GM19324 (cell line): ENCODE results near the gene LTBR.

ENCODE experiments used
- ATAC-seq: cut with Tn5 transposase; IDR thresholded peaks from one replicate; pipeline ENCODE4 v1.9.1; 2021; ENCODE audit warnings: mild to moderate bottlenecking, moderate library complexity; ENCODE audit not compliant: unreplicated experiment, low FRiP score

LTBR gene

DNA sequence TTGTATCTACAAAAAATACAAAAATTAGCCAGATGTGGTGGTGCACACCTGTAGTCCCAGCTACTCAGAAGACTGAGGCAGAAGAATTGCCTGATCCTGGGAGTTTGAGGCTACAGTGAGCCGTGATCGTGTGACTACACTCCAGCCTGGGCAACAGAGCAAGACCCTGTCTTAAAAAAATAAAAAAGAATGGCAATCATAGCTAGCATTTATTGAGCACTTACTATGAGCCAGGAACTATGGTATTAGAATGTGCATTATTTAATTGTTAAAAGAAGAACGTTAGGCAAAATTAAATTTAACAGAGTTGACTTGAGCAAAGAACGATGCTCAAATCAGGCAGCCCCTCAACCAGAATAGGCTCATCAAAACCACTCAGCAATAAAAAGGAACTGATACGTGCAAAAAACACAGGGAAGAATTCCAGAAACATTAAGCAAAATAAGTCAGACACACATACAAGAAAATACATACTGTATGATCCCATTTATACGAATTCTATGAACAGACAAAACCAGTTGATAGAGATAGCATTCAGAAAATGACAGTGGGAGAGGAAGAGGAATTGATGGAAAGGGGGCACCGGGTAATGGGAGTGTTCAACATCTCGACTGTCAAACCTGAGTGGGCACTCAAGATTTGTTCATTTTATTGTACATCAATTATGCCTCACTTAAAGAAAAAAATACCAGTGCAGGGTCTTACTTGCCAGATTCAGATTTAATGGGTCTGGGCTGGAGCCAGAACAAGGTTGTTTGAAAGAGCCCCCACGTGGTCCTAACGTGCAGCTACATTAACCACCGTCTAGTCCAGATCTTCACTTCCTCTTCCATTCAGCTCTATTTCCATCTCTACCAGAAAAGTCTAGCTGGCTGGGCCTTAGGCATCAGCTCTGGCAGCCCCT lies 16.6 kb upstream of the LTBR start:
- ATAC-seq = no peak

DNA sequence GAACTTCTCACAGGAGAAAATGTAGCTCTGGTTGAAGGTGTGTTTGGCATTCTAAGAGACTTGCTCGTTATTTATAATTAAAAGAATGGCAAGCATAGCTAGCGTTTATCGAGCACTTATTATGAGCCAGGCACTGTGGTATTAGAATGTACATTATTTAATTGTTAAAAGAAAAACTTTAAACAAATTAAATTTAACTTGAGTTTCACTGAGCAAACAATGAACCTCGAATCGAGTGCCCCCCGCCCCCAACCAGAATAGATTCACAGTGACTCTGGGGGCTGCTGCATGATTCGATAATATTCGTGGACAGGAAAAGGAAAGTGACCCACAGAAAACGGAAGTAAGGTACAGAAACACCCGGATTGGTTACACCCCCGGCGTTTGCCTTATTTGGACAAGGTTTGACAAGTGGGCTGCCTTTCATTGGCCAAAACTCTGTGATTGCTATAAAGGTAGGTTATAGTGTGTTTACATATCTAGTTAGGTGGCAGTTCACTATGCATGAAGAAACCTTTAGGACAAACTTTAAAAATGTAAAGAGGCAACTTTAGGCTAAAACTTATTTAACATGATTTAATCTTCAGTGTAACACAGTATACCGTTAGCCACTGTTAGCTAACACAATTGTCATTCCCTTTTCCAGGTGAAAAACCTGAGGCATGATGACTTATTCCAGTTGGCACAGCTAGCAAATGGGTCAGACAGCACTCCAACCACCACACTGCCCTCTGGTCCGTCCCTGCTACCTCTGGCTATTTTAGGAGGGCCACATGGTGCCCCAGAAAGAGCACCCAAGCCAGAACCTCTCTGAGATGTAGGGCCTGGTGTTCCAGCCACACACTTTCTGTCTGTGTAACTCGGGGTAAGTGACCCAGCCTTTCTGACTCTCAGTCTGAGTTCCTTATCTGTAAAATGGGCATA lies 15.7 kb upstream of the LTBR start:
- no peak for ATAC-seq

DNA sequence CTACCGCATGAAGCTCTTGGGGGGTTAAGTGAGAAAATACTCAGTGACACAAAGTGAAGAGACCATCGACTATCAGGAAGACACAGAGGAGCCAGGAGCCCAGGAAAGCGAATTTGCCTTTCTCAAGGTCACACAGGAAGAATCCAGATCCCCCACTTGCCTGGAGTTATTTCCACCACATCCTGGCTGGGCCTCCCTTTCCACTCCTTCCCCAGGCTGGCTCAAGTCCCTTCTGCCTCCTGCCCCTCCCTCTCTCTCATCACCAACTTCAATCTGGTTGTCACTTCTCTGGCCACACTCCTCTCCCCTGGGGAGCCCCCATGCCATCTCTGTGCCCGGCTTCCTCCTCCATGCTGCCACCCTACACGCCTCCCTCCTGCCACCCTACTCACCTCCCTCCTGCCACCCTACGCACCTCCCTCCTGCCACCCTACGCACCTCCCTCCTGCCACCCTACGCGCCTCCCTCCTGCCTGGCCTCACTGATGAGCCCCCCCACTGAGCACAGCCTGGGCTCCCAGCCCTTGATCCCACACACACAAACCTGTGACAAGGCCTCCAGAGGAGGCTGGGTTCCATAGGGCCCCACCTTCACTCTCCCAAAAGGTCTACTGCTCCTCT lies 14.9 kb upstream of the LTBR start:
- ATAC-seq = no peak

DNA sequence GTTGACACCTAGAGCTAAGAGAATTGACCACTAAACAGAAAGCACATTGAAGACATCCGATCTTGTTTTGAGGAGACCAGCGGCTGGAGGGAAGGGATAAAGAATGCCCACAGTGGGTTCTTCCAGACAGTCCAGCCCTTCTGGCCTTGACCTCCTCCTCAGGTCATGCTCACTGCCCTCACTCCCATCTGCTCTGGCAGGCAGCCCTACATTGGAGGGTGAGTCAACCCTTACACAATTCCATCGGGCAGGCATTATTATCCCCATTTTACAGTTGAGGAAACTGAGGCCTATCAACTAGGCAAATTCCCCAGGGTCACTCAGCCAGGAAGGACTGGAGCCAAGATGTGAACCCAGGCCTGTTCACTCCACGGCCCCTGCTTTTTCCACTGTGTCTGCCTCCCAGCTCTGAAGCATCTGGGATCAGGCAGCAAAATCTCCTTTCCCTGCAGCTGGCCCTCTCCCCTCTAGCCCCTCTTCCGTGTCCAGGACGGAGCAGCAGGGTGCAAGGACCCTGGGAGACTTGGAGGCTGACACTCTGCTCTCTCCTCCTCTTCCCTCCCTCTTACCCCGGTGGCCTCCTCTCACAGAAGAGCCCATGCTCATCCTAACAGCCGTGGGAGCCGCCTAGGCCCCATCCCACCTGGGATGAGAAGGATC lies 13.9 kb upstream of the LTBR start:
- no peak for ATAC-seq

DNA sequence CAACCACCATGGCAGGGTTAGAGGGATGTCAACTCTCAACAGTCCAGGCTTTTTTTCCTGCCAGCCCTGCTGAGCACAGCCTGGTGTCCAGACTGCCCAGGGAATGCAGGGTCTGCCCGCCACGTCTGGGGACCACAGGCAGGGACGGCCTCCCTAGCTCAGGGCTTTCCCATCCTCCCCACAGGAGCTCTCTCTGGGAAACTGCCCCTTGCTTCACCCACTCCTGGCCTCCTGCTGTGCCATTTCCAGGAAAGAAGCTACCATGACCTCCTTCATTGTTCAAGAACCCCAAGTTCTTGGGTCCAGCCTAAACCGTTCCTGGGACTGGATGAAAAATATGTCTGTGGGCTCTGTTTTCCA lies 13.4 kb upstream of the LTBR start:
- ATAC-seq = no peak

DNA sequence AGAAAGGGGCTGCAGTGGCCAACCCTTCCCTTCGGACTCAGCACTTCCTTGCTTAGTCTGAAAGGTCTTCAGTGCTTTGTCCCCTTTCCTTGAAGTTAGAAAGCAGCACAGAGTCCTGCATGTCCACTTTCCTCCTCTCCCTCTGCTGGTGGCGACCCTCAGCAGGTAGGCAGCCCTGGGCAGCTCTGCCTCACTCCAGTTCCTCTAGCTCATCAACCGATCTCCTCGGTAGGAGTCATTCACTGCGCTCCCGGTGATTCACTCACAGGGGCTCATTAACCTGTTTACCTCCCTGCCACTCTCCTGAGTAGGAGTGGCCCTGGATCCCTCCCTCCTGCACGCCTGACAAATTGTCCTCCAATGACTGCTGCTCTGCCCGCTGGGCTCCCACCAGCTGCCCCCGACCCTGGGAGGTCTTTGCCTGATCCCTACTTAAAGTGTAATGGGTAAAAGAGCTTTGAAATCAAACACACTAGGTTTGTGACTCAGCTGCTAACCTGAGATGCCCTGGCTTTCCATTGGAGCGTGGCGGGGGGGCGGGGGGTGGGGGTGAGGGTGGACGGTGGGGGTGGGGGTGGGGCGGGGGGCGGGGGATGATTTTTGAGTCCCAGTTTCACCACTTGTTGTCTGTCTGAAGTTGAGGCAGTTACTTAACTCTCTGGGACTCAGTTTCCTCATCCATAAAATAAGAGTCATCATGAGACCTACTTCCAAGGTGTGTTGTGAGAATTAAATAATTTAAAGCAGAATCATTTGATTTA lies 12.8 kb upstream of the LTBR start:
- ATAC-seq = no peak

DNA sequence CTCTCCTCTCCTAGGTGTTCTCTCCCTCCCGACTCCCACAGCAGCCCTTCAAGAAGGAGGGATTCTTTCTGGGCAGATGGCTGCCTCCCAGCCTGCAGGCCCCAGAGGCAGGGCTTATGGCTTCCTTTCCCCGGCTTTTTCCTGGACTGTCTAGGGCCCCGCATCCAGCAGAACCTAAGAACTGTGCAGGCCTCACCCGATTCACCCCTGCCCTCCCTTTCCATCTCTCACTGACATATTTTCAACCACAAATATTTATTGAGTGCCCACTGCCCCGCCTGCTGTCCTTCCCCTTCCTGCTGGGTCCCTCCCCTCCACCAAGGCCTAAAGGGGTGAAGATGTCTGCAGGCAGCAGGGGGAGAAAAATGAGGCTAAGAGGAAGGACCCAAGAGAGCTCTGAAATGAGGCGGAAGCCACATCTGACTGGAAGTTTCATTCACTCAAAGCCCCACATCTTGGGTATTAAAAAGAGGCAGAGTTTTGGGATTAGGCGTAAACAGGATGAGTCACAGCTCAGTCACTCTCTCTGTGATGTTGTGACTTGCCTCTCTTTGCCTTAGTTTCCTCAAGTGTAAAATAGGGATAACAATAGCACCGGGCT lies 11.5 kb upstream of the LTBR start:
- no peak for ATAC-seq

DNA sequence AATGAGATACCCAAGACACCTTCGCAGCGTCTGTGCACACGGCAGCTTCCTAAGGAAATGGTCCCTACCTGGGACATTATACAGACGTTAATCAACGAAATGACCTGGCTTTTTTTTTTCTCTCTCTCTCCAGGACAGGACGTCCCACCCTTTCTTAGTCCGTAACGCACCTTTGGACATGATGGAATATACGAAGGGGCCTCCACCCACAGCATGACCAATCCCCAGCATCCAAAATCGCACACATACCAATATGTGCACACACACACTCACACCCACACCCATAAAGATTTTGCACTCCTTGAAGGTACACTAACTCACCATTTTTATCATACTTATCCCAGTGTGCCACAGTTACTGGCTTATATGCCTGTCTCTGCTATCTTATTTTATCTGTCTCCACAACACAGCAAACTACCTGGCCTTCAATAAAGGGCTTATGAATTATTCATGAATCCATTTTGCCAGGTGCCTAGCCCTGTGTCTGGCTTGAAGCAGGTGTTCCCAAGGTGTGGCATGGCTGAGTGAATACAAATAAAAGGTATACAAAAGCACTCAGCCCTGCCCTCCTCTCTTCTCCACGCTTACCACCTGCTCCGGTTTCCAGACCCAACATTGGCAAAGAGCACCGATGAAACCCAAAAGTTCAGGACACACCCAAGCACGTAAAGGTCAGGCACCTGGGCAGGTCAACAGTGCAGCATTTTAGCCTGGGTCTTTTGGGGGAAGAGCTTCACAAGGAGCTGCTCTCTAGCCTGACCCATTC lies 10.8 kb upstream of the LTBR start:
- no peak for ATAC-seq

DNA sequence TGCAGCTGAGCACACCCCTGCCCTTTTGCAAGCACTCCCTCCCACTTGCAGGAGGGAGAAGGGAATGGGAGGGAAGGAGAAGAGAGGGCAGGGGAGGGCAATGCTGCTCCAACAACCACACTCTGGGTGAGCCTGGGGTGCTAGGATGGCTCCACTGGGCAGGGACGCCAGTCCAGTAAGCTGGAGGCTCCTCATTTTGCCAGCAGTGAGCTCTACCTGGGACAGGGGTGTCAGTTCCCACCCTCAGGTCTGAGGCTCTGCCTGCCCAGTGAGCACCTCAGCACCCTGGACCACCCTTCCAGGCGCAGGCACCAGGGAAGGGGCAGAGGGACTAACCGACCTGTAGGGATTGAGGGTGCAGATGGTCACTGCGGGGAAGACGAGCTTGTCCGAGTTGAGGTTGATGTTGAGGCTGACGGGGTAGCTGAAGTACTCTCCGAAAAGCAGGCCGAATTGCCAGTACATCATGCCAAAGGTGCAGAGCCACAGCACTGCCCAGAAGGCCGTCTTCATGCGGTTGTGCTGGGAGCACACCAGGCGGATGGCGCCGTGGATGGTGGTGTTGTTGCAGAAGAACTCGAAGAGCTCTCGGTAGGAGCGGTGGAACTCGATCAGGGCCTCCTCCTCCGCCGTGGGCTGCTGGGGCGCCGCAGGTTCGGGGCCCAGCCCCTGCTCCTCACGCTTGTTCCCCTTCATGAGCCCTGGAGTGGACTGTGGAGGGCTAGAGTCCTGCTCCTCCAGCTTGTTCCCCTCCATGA lies 9.8 kb upstream of the LTBR start:
- ATAC-seq = no peak

DNA sequence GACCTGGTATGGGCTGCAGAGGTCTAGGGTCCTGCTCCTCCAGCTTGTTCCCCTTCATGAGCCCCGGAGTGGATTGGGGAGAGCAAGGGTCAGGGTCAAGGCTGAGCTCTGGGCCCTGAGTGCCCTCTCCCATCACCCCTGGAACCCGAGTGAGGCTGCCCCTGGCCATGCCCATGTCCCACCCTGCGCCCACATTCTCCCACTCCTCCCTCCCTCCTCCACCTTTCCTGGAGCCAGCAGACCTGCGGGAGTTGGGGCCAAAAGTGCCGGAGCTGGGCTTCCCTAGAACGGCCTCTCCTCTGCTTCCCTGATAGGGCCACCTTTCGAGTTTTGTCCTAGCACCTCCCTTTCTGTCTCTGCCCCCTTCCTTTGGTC lies 9.2 kb upstream of the LTBR start:
- no peak for ATAC-seq

DNA sequence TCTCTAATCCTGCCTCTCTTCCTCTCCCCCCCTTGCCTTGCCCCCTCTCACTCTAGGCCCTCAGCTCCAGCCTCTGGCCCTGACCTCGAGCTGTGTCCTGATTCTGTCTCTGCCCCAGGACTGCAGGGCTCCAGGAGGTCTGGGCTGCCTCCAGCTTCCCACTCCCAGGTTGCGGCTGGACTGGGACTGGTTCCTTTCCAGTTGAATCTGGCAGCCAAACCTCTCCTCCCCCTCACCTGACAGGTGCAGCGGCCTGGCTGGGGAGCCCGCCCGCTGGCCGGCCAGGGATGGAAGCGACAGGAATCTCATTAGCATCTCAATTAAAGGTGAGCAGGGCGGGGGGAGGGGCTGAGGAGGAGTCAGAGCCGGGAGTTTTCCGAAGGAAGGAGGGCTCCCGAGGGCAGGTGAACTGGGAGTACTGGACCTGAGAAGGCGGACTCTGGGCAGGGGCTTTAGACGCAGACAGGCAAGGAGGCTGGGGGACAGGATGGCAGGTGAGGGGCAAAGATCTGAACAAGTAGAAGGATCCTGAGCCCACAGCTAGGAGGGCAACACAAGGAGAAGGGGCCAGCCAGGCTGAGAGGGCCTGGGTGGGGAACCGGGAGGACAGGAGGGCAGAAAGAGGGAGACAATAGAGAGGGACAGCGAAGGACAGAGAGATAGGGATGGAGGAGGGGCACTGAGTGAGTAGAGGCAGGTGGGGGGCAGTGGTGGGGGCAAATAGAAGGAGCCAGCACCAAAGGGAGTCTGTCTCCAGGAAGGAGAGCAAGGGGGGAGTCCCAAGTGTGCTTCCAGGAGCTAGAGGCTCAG lies 8.5 kb upstream of the LTBR start, which contains the start of gene SCNN1A:
Gene SCNN1A, minus strand, starts transcription at position 295 of the 810 bp plus-strand sequence. CDS start 780 bp downstream, outside the sequence.
- no peak for ATAC-seq

DNA sequence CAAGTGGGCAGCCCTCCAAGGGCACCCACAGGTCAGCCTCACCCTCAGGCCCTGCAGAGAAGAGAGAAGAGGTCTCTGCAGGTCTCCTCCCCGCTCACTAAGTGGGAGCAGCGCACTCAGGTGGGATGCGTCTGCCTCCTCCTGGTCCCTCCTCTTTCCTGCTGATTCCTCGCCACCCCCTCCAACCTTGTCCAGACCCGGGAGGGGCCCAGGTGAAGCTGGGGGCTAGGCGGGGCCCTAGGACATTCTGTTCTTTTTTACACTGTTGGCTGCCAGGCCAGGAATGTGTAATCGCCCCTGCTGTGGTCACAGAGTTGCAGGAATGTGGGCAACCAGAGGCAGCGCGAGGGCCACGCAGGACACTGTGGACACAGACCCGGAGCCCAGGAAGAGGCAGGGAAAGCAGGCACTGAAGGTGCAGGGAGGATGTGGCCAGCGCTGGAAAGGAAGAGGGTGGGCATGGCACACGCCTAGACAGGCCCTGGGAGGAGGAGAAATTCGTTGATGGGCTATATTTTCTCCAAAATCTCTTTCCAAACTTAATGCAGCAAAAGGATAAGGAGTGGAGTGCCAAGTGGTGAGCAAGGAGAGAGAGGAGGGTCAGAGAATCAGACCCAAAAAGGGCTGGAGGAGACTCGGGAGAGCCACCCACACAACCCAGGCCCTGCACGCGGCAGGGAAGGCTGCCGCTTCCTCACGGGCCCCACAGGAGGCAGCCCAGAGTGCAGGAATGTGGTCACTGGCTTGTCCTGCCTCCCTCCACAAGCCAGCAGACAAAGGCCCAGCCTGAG lies 7.7 kb upstream of the LTBR start:
- no peak for ATAC-seq

DNA sequence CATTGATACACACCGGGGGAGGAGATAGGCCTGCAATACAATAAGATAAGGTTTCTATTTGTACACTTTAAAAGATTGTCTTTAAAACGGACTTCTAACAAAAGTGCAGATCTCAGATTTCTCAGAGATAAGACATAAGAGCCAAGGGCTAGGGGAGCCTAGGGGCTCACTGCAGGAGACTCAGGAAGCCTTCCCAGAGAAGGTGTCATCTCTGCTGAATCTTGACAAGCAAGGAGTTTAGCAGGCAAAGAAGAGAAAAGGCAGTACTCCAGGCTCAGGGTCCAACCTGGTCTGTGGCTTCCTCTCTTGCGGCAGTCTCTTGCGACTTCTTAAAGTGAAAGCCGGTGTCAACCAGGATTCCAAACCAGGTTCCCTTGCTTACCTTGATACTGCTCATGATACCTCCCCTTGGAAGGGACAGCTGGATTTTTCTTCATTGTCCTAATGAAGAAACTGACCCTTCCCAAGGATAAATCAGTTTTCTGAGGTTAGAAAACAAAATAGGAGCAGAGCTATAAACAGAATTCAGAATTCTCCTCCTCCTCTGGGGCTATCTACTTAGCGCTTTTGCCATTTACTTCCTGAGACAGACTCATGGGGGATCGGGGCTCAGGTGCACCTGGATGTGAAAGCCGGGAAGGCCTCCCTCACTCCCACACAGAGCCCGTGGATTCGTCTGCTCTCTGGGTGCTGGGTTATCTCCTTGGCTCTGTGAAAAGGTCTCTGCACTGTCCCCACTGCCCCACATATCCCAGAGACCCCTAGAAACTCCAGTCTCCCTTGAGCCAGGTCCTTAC lies 6.9 kb upstream of the LTBR start:
- ATAC-seq = no peak

DNA sequence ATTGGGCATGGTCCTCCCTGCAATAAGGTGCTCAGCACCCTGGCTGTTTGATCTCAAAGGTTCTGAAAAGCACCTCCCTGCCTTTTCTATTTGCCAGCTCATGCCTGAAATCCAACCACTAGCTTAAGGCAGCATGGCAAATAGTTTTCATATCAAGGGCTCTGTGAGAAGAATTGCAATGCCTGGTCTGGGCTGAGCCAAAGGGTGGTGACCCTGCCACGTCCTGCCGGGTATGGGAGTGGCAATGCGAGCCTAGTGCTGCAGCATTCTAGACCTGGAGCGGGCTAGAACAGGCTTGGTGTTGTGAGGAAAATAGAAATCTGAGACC lies 6.3 kb upstream of the LTBR start:
- ATAC-seq = no peak

DNA sequence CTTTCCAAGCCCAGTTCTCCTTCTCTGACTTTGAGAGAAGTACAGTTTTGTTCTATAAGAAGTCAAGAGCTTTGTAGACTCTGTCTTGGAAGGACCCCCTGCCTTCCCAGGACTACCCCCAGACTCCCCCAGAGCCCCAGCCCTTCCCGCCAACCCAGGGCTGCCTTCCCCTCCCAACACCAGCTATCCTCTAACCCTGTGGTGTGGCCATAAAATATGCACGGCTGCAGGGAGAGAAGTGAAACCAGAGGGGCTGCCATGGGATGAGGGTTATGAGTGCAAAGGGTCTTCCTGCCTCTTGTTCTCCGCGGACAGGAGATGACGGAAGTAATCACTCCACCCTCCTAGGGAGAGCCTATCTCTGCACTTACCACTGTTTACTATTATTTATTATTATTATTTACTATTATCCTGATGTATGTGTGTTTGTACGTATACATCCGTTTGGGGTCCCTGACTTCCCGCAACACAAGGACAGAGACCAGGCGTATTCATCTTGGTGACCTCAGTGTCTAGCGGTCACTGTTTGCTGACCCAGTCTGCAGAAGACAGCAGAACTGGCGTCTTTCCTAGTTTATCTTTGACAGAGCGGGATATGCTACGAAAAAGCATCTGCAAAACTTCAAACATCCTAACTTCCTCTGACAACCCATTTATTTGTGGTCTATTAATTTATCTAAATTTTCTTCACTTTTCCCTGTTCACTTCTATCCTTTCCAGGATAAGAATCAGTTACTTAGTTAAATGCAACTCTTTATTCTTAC lies 5.1 kb upstream of the LTBR start:
- no peak for ATAC-seq
